GM21423 (cell line): Measurements from ENCODE around the gene TTC28.
"Not testable (repeated sequence)": the region's sequence is repeated elsewhere in the genome, so short reads cannot be mapped to it uniquely, and the experiment has no call there.

ENCODE experiments used
- ATAC-seq: cut with Tn5 transposase; IDR thresholded peaks from one replicate; pipeline ENCODE4 v1.9.1; 2021; ENCODE audit warnings: mild to moderate bottlenecking, moderate library complexity; ENCODE audit not compliant: unreplicated experiment

TTC28 gene

DNA sequence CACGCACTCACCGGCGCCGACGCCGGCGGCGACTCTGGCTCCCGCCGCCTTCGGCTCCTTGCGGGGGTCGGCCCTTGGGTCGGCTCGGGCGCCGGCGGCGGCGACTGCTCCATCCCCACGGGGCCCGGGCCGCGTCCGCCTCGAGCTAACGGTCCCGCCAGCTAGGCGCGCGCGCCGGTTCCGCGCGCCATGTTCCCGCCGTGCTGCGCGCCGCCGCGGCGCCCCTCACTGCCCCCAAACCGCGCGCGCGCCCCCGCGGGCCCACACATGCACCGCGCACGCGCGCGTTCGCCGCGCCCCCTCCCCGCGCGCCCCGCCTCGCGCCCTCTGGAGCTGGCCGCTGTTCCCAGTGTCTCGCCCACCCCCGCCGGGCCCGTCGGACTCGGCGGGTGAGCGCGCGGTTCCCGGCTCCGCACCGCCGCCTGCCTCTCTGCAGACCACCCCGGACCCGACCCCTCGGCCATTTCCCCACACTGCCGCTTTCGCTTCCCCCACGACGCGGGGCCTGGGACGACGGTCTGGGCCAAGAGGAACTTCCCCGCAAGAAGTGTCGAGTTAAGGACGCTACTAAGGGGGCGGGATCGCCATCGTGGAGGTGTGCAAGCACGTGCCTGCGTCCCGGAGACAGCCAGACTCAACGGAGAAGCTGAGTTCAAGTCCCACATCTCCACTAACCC, at the start of gene TTC28:
Gene TTC28, minus strand, starts transcription at position 230 of the 677 bp plus-strand sequence. Its CDS starts 117 bp downstream, at position 113.
- ATAC-seq, result not testable (repeated sequence)

DNA sequence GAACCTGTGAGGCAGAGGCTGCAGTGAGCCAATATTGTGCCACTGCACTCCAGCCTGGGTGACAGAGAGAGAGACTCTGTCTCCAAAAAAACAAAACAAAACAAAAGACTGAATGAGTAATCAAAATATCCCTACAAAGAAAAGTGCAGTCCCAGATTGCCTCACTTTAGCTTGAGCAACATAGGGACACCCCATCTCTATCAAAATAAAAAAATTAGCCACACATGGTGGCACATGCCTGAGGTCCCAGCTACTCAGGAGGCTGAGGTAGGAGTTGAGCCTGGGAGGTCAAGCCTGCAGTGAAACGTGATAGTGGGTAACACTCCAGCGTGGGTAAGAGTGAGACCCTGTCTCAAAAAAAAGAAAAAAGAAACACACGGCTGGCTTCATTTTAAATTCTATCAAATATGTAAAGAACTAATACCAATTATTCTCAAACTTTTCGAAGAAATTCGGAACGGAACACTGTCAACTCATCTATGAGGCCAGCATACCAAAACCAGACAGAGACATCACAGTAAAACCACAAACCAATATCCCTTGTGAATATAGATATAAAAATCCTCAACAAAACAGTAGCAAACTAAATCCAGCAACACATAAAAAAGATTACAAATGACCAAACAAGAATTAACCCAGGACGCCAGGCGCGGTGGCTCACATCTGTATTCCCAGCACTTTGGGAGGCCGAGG, 49.1 kb upstream of the TTC28 start:
- ATAC-seq, result no peak

DNA sequence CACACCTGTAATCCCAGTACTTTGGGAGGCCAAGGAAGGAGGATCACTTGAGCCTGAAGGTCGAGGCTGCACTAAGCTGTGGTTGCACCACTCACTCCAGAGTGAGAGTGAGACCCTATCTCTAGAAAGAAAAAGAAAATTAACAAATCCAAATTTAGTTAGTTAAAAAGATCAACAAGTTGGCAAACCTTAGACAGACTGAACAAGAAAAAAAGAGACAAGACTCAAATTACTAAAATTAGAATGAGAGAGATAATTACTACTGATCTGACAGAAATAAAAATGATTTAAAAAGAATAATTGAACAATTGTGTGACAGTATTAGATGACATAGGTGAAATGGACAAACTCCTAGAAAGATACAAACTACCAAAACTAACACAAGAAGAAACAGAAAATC, 48.4 kb upstream of the TTC28 start:
- ATAC-seq, result no peak

DNA sequence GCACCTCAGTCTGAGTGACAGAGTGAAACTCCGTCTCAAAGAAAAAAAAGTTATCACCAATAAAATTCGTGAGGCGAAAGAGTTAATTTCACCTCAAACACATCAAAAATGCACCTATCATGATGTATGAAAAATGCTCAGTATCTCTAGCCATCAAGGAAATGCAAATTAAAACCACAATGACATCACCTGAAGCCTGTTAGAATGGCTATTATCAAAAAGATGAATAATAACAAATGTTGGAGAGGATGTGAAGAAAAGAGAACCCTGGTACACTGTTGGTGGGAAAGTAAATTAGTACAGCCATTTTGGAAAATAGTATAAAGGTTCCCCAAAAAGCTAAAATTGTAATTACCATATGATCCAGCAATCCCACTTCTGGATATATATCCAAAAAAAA, 38.4 kb upstream of the TTC28 start:
- ATAC-seq, result no peak

DNA sequence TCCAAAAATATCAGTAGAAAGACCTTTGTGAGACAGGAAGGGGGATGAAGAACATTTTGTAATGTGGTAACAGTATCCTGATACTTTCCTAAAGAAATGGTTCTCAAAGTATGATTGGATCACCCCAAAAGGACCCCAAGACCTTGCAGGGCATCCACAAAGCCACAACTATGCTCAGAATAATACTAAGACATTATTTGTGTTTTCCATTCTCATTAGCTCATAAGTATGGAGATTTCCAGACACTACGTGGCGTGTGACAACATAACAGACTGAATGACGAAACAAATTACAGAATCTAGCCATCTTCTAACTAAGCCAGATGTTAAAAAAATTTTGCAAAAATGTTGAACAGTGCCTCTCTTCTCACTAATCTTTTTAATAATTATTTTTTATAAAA, 37.0 kb upstream of the TTC28 start:
- no peak for ATAC-seq

DNA sequence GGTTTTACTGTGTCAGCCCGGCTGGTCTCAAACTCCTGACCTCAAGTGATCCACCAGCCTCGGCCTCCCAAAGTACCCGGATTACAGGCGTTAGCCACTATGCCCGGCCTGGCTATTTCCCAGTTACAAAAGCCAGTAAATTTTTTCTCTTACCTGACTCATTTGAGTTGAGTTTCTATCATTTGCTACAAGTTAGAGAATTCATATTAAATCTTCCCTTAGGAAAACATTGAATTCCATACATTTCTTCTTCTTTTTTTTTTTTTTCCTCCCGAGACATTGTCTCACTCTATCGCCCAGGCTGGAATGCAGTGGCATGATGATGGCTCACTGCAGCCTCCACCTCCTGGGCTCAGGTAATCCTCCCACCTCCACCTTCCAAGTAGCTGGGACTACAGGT, 36.0 kb upstream of the TTC28 start:
- no peak for ATAC-seq

DNA sequence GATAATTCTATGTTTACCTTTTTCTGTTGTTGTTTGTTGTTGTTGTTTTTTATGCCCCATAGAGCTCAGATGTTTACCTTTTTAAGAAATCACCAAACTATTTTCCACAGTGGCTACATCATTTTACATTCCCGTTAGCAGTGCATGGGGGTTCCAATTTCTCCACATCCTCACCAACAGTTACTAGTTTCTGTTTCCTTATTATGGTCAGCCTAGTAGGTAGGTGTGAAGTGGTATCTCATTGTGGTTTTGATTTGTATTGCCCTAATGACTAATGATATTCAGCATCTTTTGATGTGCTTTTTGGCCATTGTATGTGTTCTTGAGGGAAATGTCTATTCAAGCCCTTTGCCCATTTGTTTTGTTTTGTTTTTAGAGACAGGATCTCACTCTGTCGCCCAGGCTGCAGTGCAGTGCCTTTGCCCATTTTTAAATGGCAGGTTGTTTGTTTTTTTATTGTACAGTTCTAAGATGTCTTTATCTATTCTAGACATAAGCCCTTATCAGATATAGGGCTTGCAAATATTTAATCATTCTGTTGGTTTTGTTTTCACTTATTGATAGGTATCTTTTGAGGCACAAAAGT, 34.5 kb upstream of the TTC28 start:
- no peak for ATAC-seq

DNA sequence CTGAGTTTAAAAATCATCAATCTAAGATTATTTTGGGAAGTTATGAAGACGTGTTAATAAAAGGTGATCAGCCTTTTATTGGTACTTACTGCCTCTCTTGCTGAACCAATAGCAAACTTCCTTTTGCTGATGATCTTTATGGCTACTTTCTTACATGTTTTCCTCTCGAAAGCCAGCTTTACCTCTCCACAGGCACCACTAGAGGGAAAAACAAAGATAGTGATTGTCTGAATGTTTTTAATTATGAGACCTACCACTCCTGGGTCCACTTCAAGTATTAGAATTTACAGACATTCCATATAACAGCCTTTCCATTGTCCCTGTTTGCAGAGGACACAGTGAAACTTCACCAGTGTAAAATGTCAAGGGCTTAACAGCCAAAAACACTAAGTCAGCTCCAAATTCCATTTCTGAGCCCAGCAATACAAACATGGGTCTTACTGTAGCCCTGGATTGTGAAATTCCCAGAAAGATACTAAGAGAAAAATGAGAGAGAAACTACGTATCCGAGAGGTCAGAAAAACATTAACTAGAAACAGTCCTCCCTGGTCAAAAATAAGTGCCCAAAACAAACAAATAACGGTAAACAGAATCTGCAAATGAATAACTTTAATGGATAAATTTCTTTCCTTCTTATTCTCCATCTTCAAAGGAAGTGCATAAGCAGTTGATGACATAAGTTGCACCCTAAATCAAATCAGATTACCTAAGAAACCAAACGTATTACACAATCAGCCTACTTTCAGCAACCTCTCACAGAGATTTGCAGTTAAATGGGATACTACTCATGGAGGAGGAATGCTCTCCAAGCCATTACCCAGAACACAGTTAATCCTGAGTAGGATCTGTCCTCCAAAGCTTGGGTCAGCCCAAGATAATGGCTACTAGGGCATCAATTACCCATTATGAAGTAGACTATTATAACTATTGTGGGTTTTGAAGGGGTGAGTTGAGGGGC, 32.5 kb upstream of the TTC28 start:
- ATAC-seq, result no peak

DNA sequence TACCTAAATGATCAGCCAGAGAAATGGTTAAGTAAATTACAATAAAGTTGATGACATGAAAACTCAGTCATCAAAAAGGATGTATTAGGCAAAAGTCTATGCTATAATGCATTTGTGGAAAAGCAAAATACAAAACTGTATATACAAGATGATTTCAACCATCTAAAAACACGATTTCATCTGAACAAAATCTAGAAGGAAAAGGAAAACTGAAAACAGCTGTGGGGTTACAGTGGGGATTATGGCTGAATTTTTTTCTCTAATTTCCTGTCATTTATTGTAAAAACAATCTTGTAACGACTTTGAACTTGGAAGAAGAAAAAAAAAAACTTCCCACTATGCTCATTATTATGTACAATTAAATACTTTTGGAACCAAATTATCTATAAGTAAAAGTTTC, 31.7 kb upstream of the TTC28 start:
- no peak for ATAC-seq

DNA sequence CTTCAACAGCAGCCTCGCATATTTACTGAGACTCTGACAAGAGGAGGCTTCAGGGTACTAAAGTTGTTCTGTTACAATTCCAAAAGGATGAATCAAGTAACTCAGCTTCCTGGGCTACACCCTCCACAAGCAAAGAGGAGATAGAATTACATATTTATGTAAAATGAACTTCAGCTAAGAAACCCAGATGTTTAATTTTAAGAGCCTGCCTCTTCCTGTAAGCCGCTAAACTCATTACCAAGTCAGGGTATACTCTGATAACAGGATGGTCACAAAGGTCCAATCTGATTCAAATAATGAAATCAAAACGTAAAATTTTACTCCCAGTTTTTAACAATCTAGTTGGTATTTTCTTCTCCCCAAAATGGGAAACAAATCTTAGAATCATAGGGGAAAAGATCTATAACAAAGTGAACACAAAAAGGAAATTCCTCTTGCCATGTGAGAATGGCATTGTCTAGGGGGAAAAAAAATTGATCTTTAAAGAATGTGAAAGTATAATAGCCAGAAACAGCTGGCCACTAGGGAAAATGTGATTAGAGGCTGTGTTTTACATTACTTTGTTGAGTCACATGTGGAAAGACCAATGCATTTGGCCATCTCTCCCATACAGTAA, 31.0 kb upstream of the TTC28 start:
- no peak for ATAC-seq

DNA sequence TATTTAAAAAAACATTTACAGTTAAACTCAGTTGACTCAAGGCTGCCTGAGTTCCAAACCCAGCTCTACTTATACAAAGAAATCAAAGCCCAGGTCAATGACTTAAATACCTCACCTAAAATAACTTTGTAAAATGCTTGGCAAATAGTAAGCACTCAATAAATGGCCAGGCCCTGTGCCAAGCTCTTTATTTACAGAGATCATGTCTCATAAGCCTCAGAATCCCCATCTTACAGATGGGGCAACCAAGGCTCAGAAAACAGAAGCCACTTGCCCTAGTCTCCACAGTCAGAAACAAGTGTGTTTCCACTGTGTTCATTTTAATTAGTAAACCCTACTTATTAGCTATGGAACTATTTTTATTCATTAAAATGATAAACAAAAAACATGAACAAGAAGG, 30.5 kb upstream of the TTC28 start:
- ATAC-seq, result no peak

DNA sequence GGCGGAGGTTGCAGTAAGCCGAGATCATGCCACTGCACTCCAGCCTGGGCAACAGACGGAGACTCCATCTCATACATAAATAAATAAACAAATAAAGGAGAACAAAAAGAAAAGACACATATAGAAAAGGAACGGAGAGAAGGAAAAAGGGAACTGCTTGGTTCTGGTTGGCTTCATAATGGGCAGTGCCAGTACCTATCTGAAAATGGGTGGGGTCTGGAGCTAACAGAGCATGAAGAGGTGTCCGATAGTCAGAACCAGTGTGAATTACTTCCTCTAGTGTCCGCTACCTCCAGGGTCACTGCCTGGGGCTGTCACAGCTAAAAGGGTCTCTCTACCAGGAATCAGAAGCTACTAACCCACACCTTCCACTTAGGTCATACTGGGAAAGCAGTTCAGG, 27.2 kb upstream of the TTC28 start:
- ATAC-seq, result no peak

DNA sequence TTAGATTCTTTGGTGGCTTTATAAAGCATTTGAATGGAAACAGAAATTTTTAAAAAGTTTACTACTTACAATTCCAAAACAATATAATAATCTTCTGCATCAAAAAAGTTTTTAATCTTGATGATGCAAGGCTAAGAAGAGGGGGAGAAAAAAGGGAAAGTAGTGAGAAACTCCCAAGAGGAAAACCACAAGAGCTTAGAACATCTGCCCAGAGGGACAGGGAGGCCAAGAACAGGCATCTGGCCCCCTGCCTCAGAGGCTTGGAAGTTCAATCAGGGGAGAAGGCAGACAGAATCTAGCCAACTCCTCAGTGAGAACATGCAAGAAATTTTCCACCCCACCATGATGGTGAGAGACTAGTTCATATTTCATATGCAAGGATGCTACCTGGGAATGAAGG, 23.8 kb upstream of the TTC28 start:
- ATAC-seq, result no peak

DNA sequence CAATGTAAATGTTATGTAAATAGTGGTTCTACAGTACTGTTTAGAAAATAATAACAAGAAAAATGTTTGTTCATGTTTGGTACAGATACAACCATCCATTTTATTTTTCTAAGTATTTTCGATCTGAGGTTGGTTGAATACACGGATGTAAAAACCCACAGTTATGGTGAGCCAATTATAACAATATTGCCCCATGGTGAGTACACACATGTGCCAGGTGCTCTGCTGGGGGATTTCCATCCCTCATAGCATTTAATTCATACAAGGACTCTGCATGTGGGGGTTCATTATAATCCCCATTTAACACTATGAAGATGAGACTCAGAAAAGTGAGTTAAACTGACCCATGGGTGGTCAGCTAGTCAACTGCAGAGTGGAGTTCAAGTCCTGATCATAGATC, 23.3 kb upstream of the TTC28 start:
- no peak for ATAC-seq

DNA sequence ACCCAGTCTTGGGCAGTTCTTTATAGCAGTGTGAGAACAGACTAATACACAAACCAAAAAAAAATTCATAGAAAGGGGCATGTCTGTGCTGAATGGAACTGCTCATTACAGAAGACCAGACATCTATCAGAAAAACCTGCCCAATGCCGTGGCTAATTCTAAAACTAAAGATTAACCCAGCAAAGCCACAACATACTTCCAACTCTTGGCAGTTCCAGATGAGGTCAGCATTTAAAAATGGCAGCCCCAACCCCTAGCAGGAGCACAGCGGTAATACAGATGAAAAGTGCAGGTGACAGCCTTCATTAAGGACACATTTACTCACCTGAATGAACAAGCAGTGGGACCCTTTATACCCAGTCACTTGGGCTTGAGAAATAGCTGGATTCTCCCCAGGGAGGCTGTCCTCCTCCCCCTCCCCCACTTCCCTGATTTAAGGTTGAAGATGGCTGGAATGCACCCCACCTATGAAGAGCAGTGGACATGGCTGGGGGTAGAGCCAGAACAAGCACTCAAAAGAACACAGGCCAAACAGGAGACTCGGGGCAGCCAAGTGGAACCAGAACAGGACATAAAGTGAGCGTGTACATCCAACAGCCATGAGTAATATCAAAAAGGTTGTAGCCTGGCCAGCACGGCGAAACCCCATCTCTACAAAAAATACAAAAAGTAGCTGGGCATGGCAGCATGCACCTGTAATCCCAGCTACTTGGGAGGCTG, 13.6 kb upstream of the TTC28 start:
- ATAC-seq, result not testable (repeated sequence)

DNA sequence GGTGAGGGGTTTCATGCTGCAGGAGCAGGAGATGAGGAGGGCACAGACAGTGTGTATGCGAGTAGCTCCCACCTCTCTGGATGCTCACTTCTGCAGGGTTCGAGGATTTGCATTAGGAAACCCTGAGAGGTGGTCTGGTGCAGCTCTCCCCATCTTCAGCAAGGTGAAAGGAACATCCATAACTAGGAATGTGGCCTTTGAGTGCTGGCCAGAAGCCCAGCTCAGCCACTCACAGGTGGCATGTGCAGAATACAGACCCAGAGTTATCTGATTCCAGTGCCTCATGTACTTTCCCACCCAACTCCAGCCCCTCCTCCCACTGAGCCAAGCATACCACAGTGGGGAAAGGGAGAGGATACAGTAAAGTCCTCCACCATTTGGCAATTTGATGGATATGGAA, 10.2 kb upstream of the TTC28 start:
- ATAC-seq, result not testable (repeated sequence)

DNA sequence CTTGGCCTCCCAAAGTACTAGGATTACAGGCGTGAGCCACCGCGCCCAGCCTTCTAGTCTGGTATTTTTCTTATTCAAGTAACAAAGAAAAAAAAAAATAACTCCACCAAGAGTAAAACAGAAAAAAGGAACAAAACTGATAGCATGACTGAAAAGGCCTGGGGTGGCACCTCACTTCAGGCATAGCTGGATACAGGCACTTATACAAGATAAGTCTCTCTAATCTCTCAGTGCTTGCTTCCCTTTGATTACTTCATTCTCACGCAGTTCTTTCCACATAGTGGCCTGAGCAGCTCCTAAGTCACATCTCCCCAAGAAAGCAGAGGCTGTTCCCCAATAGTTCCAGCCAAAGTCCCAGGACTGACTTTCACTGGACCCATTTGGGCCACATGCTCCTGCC, 3.3 kb upstream of the TTC28 start:
- not testable (repeated sequence) for ATAC-seq

DNA sequence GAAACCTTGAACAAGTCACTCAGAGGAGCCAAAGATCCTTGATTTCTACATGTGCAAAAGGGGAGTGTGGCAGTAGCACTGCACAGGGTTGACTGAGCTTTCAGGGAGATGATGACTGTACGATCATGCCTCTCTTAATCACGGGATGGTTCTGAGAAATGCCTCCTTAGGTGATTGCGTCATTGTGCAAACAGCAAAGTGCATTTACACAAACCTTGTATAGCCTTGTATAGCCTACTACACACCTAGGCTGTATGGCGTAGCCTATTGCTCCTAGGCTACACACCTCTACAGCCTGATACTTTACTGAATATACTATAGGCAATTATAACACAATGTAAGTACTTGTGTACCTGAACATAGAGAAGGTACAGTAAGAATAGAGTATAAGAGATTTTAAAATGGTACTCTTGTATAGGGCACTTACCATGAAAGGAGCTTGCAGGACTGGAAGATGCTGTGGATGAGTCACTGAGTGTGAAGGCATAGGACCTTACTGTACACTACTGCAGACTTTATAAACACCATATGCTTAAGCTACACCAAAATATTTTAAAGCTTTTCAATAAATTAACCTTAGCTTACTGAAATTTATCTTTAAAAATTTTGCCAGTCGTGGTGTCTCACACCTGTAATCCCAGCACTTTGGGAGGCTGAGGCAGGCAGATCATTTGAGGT, 1.3 kb upstream of the TTC28 start:
- not testable (repeated sequence) for ATAC-seq

DNA sequence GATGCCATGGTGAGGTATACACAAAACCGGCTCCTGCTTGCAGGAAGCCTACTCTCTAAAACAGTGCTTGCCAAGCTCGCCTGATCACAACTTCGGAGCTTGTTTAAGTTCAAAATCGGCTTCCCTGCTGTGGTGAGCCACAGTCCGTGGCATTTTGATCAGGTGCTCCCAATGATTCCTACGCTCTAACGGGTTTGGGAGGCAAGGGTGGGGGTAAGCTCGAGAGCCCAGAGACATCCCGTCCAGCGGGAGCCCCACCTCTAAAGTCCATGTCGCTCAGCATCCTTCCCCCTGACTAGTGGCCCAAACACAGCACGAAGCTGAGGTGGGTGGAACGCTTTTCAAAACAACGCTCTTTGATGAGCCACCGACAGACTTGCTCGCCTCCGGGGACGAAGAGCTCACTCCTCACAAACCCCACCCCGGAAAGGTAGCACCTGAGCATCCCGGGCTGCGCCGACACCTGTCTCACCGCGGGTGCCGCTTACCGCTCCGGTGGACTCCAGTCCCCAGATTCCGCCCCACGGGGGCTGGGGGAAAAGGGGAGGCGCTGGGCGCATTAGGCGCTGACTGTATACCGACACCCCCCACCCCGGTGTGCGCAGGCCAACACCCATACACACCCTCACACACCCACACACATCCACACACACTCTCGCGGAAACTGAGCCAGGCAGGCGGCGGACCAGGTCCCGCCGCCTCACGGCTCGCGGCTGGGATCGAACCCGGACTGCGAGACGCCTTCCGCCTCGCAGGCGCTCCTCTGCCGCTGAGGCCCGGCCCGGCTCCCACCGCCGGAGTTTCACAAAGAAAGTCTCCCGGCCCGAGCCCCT, 646 bp downstream of the TTC28 start:
- not testable (repeated sequence) for ATAC-seq
